Activated CD4-positive, alpha-beta T cell treated with anti-CD3 and anti-CD28 coated beads for 4 hours (primary cell): ENCODE measurements around the gene MTX3.

Experiments
- DNase-seq, 2 donors: peaks; one replicate each; pipeline ENCODE4 v3.0.0-alpha.2; 2020

MTX3 gene

DNA sequence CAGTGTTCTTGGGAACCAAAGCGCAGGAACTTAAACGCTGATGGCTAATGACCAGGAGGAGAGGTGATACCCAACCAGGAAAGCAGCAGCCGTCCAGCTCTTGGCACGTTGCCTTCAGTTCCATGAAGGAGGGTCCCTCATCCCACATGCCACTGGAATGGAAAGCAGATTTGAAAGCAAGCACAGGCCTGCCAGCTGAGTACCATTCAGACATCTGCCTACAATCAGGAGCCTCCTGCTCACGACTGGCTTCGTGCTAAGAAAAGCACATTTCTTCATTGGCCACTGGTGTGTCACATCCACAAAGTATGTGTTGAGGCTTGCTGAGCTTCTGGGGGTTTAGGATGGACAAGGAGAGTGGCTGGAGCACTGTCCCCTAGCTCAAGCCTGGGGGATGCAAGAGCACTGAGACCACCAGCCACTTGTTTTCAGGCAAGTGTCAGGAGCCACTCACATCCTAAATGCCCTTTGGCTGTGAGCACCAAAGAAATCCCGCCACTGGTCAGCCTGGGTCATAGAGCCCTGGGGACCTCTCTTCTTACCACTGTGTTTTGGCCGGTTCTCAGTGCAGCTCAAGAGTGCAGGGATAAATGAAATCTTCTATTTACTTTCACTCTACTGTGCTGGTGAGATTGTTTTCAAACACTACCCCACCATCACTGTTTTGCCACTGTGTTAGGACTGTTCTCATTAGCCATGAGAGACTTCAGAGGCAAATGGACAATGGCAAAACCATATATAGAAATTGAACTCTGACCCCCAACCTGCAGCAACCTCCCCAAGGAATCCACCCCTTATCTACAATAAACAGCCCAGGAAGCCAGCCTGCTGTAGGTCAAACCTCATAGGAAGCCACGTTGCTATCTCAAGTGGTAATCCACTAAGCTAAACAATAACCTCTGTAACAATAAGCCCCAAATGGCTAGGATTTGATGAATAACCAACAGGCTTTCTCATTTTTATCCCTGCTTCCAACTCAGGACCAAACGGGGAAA, 58.3 kb downstream of the MTX3 start:
- no peak for DNase-seq

- no peak for DNase-seq
Measured at GRCh38 chr5:79931866-79932265, 59.2 kb downstream of the MTX3 start.

DNA sequence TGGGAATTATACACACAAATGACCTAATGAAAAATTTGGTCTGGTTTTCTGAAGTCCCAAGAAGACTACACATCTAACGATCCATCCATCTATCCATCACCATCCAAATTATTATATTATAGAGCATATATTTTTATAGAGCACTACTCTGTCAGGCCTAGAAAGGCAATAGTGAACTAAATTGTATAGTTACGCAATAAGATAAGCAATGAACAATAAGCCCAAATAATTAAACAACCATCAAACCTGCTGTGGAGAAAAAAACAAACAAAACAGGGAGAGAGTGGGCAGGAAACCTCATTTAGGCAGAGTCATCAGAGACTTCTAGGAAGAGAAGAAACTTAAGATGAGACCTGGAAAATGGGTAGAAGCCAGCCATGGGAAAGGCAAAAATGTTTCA, 59.7 kb downstream of the MTX3 start:
- no peak for DNase-seq

GRCh38 chr5:79929095-79929494, 62.0 kb downstream of the MTX3 start:
- no peak for DNase-seq
